Fibroblast of skin of scalp (primary cell): Measurements from ENCODE around the gene ICAM2.
A peak's percentile ranks its signal among the peaks of the same experiment; 100 is the strongest.
"Not testable (repeated sequence)": the region's sequence is repeated elsewhere in the genome, so short reads cannot be mapped to it uniquely, and the experiment has no call there.

Experiments used
- DNase-seq: peaks from one replicate; pipeline ENCODE4 v3.0.0-alpha.2; 2013

ICAM2 gene

GRCh38 chr17:64042700-64043485, 22.5 kb upstream of the ICAM2 start:
- no peak for DNase-seq

GRCh38 chr17:64041912-64042311, 21.5 kb upstream of the ICAM2 start:
- DNase-seq = no peak

- DNase-seq = no peak
Observed at GRCh38 chr17:64040206-64040605, 19.8 kb upstream of the ICAM2 start.

GRCh38 chr17:64039106-64039400, 18.6 kb upstream of the ICAM2 start:
- DNase-seq = no peak

- DNase-seq = no peak
Observed at GRCh38 chr17:64038331-64039105, 18.1 kb upstream of the ICAM2 start.

- DNase-seq = no peak
Observed at GRCh38 chr17:64037802-64038201, 17.4 kb upstream of the ICAM2 start.

- DNase-seq = no peak
Observed at GRCh38 chr17:64037180-64037579, 16.7 kb upstream of the ICAM2 start.

GRCh38 chr17:64036198-64036922, 15.9 kb upstream of the ICAM2 start:
- DNase-seq = no peak

- peak; percentile 47 for DNase-seq
Observed at GRCh38 chr17:64032081-64032480, 11.6 kb upstream of the ICAM2 start.

- DNase-seq = peak; percentile 60
Observed at GRCh38 chr17:64028874-64029464, 8.5 kb upstream of the ICAM2 start.

- peak; percentile 68 for DNase-seq
Observed at GRCh38 chr17:64025732-64026294, 5.4 kb upstream of the ICAM2 start.

- peak; percentile 35 for DNase-seq
Observed at GRCh38 chr17:64024781-64025731, 4.6 kb upstream of the ICAM2 start.

- no peak for DNase-seq
Observed at GRCh38 chr17:64024215-64024654, 3.8 kb upstream of the ICAM2 start.

GRCh38 chr17:64022611-64023063, 2.2 kb upstream of the ICAM2 start:
- DNase-seq = no peak

- DNase-seq = not testable (repeated sequence)
Observed at GRCh38 chr17:64019551-64019961, 877 bp downstream of the ICAM2 start.

GRCh38 chr17:64017381-64017980, 3.0 kb downstream of the ICAM2 start:
- DNase-seq = no peak

GRCh38 chr17:64016974-64017373, 3.5 kb downstream of the ICAM2 start:
- no peak for DNase-seq

GRCh38 chr17:64016231-64016784, 4.1 kb downstream of the ICAM2 start:
- no peak for DNase-seq

- DNase-seq = no peak
Observed at GRCh38 chr17:64015447-64015846, 5.0 kb downstream of the ICAM2 start.

GRCh38 chr17:64009571-64010402, 10.6 kb downstream of the ICAM2 start:
- DNase-seq = no peak
